Ovary (tissue), 9 donors: ENCODE measurements around the gene MPV17L. TPM values are rescaled to one million over a fixed set of nuclear protein-coding genes. Genes with fewer than 3 reads are reported as not detected.
"Not testable (repeated sequence)": the region's sequence is repeated elsewhere in the genome, so short reads cannot be mapped to it uniquely, and the experiment has no call there.

Source experiments
- DNase-seq, 5 donors: peaks; one replicate each; pipeline ENCODE4 v3.0.0-alpha.2; 2019 to 2020
- H3K27ac ChIP-seq, 2 donors: fragments of 200-600 bp; one replicate each; pipeline versions ENCODE4 v1.5.1 to v1.8.0; 2019 to 2022
- H3K27me3 ChIP-seq: fragments of 200-600 bp; one replicate; pipeline ENCODE4 v1.8.0; 2022
- H3K36me3 ChIP-seq: fragments of 200-600 bp; sonication (generic); one replicate; pipeline ENCODE4 v1.5.1; 2019
- H3K4me1 ChIP-seq: one replicate; pipeline ENCODE4 v1.8.1; 2013; ENCODE audit warnings: mild to moderate bottlenecking, moderate library complexity; ENCODE audit not compliant: insufficient read depth
- H3K4me3 ChIP-seq: fragments of 200-600 bp; sonication (generic); one replicate; pipeline ENCODE4 v1.5.1; 2017
- H3K9me3 ChIP-seq, 2 donors: fragments of 200-600 bp in 1 of 2; sonication (generic) in 1 of 2; one replicate each; pipeline versions ENCODE4 v1.5.1 to v1.8.1; 2013 to 2019; ENCODE audit warnings: mild to moderate bottlenecking in 1 of 2, moderate library complexity in 1 of 2
- EP300 ChIP-seq: sonication (generic); formaldehyde crosslinking; IDR thresholded peaks from one replicate; pipeline ENCODE4 v1.6.1; 2017; ENCODE audit warnings: antibody characterized with exemption
- POLR2A ChIP-seq: fragments of 450-650 bp; IDR thresholded peaks from one replicate; pipeline ENCODE4 v1.6.1; 2017; ENCODE audit warnings: antibody characterized with exemption, mild to moderate bottlenecking, moderate library complexity
- WGBS, 3 donors: extraction: QIAGEN DNeasy Blood & Tissue Kit in 1 of 3; methylation state at CpG; one replicate each; pipeline versions ENCODE4 v1.1.5 to v1.1.7; 2013 to 2017; 5-methylcytosine and 5-hydroxymethylcytosine counted together
- intact Hi-C, 4 donors: fragments of 100-400 bp; cut with DNase I; formaldehyde crosslinking; loops; one replicate each; pipeline versions ENCODE4 v1.11.0 to v1.15.1; 2022 to 2023
- polyA plus RNA-seq, 2 donors: library from polyadenylated mRNA; stranded (reverse); fragments of 200-250 nt in 1 of 2; fragments of 350-450 nt in 1 of 2; fragmentation: Illumina TruSeq in 1 of 2; extraction: RNeasy Lipid Tissue Mini Kit (QIAGEN cat#74804) in 1 of 2; gene quantifications; one replicate each; pipeline ENCODE4 v1.2.3, GENCODE V29; 2013 to 2014
- total RNA-seq, 7 donors: library from RNA; depleted of rRNA in 2 of 7; stranded (reverse); fragments of >200 nt in 2 of 7; fragmentation: NEBNext Ultra II Directional in 3 of 7; extraction: Animal tissue kit (Norgen Biotek cat#: 25700) in 3 of 7; gene quantifications; one replicate each; pipeline versions ENCODE4 v1.1.0 to v1.2.4, GENCODE V29; 2016 to 2023
- TF ChIP-seq, protein P1 (sequence below), 3 donors: fragments of 450-650 bp in 2 of 3; fragments of 200-600 bp in 1 of 3; IDR thresholded peaks; one replicate each; pipeline versions ENCODE4 v1.5.1 to v1.8.0; 2016 to 2022; ENCODE audit warnings: antibody characterized with exemption in 3 of 3, mild to moderate bottlenecking in 1 of 3
- donor health status: DM: no; HTN: no; CAD: no; lungs with moderate emphysema.
- donor health status: DM: no; HTN: no; CAD: no.
- donor health status: Bipolar disorder and iron deficiency.
- donor health status: DM: yes; HTN: yes; CAD: no.
- donor health status: DM: no; HTN: no; CAD: no.
- donor health status: DM: yes; HTN: yes; CAD: no.

The MPV17L gene
- total and polyA plus RNA-seq, 9 donors: 3.8 to 13.9 (median 10.2) TPM

DNA sequence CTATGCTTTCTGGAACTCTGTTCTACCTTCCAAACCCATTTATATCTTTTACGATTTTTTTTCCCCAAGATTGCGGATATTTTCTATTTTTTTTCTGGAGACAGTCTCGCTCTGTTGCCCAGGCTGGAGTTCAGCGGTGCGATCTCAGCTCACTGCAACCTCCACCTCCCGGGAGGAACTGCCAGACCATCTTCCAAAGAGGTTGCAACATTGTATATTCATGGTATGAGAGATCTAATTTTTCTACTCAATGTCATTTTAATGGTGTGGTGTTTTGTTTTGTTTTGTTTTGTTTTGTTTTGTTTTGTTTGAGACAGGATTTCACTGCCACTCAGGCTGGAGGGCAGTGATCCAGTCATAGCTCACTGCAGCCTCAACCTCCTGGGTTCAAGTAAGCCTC lies 30.3 kb downstream of the MPV17L start:
- Histone ChIP-seq H3K27ac (no peak overlapping the region), H3K4me3 (no peak overlapping the region), H3K4me1 (peaks cover 1% of the 10 kb centered on the region), H3K27me3 (no peaks in the 10 kb centered on the region), H3K9me3 (no peaks in the 10 kb centered on the region), H3K36me3 (no peaks in the 10 kb centered on the region)
- TF ChIP-seq POLR2A: no peak
- TF ChIP-seq, protein P1, sequence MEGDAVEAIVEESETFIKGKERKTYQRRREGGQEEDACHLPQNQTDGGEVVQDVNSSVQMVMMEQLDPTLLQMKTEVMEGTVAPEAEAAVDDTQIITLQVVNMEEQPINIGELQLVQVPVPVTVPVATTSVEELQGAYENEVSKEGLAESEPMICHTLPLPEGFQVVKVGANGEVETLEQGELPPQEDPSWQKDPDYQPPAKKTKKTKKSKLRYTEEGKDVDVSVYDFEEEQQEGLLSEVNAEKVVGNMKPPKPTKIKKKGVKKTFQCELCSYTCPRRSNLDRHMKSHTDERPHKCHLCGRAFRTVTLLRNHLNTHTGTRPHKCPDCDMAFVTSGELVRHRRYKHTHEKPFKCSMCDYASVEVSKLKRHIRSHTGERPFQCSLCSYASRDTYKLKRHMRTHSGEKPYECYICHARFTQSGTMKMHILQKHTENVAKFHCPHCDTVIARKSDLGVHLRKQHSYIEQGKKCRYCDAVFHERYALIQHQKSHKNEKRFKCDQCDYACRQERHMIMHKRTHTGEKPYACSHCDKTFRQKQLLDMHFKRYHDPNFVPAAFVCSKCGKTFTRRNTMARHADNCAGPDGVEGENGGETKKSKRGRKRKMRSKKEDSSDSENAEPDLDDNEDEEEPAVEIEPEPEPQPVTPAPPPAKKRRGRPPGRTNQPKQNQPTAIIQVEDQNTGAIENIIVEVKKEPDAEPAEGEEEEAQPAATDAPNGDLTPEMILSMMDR (IDR thresholded peaks at IDR 0.05): no peak
- TF ChIP-seq EP300: no peak
- no peak for DNase-seq
- 55 to 65% (median 56%) methylated on average over 6 of the region's 6 CpGs for WGBS, 3 donors
- intact Hi-C loops: no loop called here

DNA sequence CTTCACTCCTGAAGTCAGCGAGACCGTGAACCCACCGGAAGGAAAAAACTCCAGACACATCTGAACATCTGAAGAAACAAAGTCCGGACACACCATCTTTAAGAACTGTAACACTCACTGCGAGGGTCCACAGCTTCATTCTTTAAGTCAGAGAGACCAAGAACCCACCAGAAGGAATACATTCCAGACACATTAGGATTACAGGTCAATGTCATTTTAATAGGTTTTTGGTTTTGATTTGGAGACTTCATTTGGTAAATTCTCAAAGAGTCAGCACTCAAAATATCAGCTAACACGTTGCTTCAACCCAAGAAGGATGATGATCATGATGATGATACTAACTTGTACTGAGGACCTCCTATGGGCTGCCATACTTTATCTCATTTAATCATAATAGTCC lies 31.2 kb downstream of the MPV17L start:
- WGBS, 3 donors: 62 to 78% (median 77%) methylated on average over 6 of the region's 6 CpGs
- TF ChIP-seq EP300 (no peak), POLR2A (no peak)
- TF ChIP-seq, protein P1 (IDR thresholded peaks at IDR 0.05): no peak
- Histone ChIP-seq H3K27ac (no peak overlapping the region), H3K9me3 (no peaks in the 10 kb centered on the region), H3K4me1 (peaks cover 1% of the 10 kb centered on the region), H3K4me3 (no peak overlapping the region), H3K36me3 (no peaks in the 10 kb centered on the region), H3K27me3 (no peaks in the 10 kb centered on the region)
- intact Hi-C loops: no loop called here
- no peak for DNase-seq

DNA sequence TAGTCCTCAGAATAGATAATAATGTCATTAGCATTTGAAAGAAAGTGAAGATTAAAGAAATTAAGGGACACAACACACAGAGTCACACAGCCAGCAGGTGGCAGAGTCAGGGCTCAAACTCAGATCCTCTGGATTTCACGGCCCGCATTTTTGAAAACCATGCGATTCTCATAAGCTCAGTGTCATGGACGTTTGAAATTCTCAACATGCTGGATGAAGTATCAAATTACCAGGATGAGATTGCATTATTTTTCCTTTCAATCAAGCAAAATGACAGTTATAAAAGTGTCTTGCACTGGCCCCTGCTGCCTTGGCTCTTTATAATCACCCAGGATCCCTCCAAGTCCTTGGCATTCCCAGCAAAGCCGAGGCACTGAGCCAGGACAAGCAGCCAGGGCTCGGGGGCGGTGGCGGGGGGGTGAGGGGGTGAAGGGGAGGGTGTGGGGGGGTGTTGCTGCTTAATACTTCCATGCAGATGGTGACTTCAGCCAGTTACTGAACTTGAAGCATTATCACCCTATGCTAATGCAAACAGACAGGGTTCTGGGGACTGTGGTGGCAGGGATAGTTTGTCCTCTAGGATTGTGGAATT lies 32.2 kb downstream of the MPV17L start:
- no peaks in the 10 kb centered on the region for H3K9me3 ChIP-seq
- H3K4me1 ChIP-seq: peaks cover 1% of the 10 kb centered on the region
- H3K27ac ChIP-seq: no peak overlapping the region
- WGBS, 3 donors: 0 to 5% (median 1%) methylated on average over 8 of the region's 8 CpGs
- H3K36me3 ChIP-seq: no peaks in the 10 kb centered on the region
- peak; percentile 75 to 90 (median 81) for DNase-seq
- no peaks in the 10 kb centered on the region for H3K27me3 ChIP-seq
- H3K4me3 ChIP-seq: no peak overlapping the region
- intact Hi-C loops: no loop called here
- TF ChIP-seq, protein P1 (IDR thresholded peaks at IDR 0.05): peak; percentile 34 to 71 (median 62)
- TF ChIP-seq POLR2A: no peak

DNA sequence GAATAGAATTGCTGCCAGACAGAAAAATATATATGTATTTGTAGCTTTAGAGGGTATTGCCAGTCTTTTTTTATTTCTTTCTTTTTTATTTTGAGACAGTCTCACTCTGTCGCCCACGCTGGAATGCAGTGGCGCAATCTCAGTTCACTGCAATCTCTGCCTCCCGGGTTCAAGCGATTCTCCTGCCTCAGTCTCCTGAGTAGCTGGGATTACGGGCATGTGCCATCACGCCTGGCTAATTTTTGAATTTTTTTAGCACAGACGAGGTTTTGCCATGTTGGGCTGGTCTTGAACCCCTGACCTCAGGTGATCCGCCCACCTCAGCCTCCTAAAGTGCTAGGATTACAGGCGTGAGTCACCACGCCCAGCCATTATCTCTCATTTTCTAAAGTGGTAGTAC lies 35.3 kb downstream of the MPV17L start:
- intact Hi-C loops: loop anchor here in 2 of 4 donors (10.0 kb wide), 1 partner anchor 114 kb away; no protein-coding TSS in a partner anchor
- 78 to 86% (median 83%) methylated on average over 11 of the region's 11 CpGs for WGBS, 3 donors
- not testable (repeated sequence) for DNase-seq

DNA sequence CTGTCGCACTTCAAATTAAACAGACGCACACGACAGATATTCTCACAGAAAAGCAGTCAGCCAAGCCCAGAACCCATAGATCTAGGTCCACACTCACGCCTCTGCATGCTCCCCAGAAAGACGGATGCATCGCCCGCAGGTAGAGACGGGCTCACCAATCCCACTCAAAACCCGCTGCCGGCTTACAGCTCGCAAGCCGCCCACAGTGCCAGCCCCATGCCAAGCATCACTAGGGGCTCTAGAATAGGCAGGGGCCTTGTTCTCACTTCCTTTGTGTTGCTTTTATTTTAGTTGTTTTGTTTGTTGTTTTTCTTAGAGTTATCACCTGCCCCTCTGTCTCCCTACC lies 38.5 kb downstream of the MPV17L start:
- no peaks in the 10 kb centered on the region for H3K27me3 ChIP-seq
- 12 to 26% (median 23%) methylated on average over 12 of the region's 12 CpGs for WGBS, 3 donors
- no peak overlapping the region for H3K27ac ChIP-seq
- TF ChIP-seq, protein P1 (IDR thresholded peaks at IDR 0.05): no peak
- TF ChIP-seq EP300 (no peak), POLR2A (no peak)
- peak overlapping the region; percentile 83 for H3K4me3 ChIP-seq
- H3K9me3 ChIP-seq: no peaks in the 10 kb centered on the region
- DNase-seq: no peak
- H3K4me1 ChIP-seq: peaks cover 3% of the 10 kb centered on the region
- no peaks in the 10 kb centered on the region for H3K36me3 ChIP-seq
- intact Hi-C loops: loop anchor here in 2 of 4 donors (10.0 kb wide), 1 partner anchor 111 kb away; no protein-coding TSS in a partner anchor

More for the DNA sequence above, 35.3 kb downstream of the MPV17L start:
- H3K36me3 ChIP-seq, H3K4me3 ChIP-seq, H3K27me3 ChIP-seq, H3K4me1 ChIP-seq, H3K27ac ChIP-seq, H3K9me3 ChIP-seq: not testable (repeated sequence)
